HG03521 (cell line): ENCODE results near the gene CBL.
"Not testable (repeated sequence)": the region's sequence is repeated elsewhere in the genome, so short reads cannot be mapped to it uniquely, and the experiment has no call there.

Experiments
- ATAC-seq: cut with Tn5 transposase; IDR thresholded peaks from one replicate; pipeline ENCODE4 v1.9.1; 2021; ENCODE audit warnings: mild to moderate bottlenecking, moderate library complexity; ENCODE audit not compliant: unreplicated experiment

CBL gene

GRCh38 chr11:119205574-119206510, at the start of gene CBL:
CBL (plus strand) TSS chr11:119206339; CDS start chr11:119206418, 79 bp downstream.
- ATAC-seq, result peak; percentile 84

DNA sequence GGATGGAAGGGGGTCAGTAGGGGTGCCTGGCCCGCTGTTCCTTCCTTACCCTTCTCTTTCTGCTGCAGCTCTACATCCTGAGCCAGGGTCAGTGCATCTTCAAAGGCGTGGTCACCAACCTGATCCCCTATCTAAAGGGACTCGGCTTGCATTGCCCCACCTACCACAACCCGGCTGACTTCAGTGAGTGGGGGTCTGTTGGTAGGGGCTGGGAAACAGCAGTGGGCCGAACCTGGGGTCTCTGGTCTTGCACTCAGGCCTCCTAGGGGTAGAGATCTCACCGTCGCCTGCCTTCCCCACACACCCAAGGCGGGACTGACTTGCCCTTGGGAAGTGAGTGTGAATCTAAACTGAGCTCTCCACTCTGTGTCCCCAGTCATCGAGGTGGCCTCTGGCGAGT, 49.6 kb upstream of the CBL start:
- ATAC-seq, result no peak

DNA sequence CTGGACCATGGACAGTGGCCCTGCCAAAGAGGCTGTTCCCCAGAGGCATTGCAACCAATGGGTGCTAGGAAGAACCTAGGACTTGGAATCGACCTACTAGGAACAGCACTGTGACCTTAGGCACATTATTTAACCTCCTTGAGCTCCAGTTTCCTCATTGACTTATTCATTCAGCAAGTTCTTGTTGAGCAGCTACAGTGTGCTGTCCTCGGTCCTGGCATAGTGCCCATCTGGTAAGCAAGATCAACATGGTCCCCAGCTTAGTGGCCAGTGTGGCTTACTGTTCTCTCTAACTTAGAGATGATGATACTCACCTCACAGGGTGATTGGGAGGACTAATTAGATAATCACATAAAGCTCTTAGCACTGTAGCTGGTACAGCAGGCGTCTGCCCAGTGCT, 49.1 kb upstream of the CBL start:
- ATAC-seq, result no peak

DNA sequence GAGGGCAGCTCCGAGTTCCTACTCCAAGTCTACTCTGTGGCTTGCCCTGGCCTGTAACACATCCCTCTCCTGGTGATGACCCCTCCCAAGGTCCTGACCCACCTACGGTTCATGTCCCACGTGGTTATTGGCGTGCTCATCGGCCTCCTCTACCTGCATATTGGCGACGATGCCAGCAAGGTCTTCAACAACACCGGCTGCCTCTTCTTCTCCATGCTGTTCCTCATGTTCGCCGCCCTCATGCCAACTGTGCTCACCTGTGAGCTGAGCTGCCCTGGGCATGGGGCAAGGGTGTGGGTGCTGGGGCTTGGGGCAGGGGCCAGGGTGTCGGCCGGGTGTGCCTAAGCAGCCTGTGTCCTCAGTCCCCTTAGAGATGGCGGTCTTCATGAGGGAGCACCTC, 47.7 kb upstream of the CBL start:
- ATAC-seq, result no peak

DNA sequence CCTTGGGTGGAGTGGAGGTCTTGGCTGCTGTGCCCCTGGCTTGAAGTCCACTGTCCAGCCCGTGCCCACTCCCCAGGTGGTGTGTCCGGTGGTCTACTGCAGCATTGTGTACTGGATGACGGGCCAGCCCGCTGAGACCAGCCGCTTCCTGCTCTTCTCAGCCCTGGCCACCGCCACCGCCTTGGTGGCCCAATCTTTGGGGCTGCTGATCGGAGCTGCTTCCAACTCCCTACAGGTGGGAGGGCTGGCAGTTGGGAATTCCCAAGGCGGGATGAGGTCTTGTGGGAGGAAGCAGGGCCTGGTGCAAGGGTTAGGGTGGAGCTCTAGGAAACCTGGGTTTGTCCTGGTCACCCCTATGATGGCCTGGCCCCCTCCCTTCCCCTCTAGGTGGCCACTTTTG, 46.0 kb upstream of the CBL start:
- ATAC-seq, result no peak

- no peak for ATAC-seq
These were observed 44.3 kb upstream of the CBL start for GRCh38 chr11:119161871-119162270.

DNA sequence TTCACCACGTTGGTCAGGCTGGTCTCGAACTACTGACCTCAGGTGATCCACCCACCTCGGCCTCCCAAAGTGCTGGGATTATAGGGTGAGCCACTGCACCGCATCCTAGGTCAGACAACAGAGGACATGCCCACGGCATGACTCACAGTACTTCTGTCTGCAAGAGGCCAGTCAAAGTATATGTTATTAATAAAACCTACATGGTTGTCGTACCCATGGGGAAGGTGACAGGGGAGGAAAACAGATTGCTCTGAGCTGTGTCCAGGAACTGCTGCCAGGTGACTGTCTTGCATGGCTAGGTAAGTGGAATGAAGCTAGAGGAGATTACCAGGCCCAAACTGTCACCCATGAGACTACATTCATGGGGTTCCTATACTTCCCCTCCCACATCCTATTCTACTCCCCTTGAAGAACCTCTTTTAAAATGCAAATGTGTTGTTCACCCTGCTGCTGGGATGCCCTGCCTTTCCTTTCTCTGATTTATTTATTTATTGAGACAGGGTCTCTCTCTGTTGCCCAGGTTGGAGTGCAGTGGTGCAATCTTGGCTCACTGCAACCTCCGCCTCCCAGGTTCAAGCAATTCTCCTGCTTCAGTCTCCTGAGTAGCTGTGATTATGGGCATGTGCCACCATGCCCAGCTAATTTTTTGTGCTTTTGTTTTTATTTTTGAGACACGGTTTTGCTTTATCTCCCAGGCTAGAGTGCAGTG, 39.6 kb upstream of the CBL start:
- ATAC-seq, result no peak

DNA sequence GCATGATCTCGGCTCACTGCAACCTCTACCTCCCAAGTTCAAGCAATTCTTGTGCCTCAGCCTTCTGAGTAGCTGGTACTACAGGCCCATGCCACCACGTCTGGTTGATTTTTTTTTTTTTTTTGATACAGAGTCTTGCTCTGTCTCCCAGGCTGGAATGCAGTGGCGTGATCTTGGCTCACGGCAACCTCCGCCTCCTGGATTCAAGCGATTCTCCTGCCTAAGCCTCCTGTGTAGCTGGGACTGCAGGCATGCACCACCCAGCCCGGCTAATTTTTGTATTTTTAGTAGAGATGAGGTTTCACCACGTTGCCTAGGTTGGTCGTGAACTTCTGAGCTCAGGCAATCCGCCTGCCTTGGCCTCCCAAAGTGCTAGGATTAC, 39.1 kb upstream of the CBL start:
- ATAC-seq, result not testable (repeated sequence)

GRCh38 chr11:119167933-119168332, 38.2 kb upstream of the CBL start:
- no peak for ATAC-seq

DNA sequence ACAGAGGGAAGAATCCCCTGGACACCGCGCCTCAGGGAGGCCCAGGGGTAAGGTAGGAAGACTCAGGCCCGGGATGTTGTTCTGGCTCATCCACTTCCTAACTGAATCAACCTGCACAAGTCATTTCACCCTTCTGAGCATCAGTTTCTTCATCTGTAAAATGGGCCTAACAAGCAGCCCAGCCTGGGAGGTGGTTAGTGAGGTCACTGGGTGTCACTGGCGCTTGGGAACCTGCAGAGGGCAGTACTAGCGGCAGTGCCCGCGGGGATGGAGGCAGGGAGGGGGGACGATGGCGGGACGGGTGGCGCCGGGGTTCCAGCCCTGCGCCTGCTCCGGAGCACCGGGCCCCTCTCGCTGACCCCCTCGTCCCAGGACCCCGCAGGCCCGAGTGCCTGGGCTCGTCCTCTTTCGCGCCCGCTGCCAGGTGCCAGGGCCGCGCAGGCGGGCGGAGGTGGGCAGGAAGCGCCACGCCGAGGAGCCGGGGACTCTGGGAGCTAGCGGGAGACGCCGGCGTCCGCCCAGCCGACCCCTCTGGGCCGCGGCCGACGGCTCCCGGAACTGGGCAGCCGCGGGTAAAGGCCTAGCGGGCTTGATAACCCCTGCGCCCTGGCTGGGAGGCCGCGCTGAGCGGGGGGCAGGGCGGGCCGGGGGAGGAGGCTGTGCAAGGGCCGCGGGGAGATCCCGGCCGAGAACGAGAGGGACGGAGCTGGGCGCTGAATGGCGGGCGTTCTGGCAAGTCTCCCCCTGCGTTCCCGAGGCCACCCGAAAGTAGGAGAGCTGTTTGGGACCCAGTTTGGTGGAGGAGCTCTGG, 37.5 kb upstream of the CBL start, which contains the start of gene NLRX1:
NLRX1 (plus strand) TSS at position 255 of the 811 bp plus-strand sequence. CDS start 2,679 bp downstream, outside the sequence.
- ATAC-seq, result peak; percentile 92

- ATAC-seq, result peak; percentile 9
These were observed 36.8 kb upstream of the CBL start for GRCh38 chr11:119169282-119169719.

- no peak for ATAC-seq
These were observed 33.6 kb upstream of the CBL start for GRCh38 chr11:119172513-119172912.

GRCh38 chr11:119173453-119173852, 32.7 kb upstream of the CBL start:
- no peak for ATAC-seq

DNA sequence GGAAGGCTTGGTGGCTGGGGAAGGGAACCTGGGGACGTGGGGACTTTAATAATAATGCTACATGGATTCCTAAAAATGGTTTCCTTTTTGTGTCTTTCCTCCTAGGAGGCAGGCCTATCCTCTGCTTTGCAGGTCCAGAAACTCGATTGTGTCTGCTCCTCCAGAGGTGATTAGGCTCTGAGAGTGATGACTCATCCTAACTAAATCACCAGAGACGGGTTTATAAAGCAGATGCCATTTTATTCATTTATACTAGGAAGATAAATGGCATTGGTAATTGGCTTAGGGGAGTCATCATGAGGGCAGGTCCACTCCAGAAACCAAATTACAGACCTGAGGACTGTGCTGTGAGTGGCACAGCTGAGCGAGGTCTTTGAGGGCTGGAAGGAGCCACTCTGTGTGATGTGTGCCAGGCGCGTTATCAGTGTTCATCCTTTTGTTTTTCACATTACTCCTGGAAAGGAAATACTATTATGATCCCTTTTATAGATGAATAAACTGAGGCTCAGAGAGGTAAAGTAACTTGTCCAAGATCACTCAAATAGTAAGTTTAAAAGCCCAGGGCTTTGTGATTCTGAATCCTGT, 30.6 kb upstream of the CBL start:
- ATAC-seq, result no peak

DNA sequence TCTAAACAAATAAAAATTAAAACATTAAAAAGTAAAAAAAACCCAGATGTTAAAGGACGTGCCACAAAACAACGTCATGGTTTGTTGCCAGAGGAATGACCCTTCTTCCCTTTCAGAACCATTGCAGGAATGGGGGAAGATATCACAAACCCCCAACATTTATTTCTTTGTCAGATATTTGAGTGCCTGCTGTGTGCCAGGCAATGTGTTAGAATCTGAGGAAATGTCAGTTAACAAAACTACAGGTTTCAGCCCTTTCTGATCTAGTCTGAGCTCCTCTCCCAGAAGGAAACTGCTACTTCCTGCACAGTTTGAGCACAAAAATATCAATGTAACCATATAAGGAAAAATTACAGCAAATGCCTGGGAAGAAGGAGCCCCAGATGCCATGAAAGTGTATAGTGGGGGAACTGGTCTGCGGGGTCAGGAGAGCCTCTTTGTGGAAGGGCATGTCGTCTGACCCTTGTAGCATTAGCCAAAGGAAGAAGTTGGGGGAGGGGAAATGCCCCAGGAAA, 27.9 kb upstream of the CBL start:
- ATAC-seq, result no peak

- no peak for ATAC-seq
These were observed 26.8 kb upstream of the CBL start for GRCh38 chr11:119179342-119179741.

DNA sequence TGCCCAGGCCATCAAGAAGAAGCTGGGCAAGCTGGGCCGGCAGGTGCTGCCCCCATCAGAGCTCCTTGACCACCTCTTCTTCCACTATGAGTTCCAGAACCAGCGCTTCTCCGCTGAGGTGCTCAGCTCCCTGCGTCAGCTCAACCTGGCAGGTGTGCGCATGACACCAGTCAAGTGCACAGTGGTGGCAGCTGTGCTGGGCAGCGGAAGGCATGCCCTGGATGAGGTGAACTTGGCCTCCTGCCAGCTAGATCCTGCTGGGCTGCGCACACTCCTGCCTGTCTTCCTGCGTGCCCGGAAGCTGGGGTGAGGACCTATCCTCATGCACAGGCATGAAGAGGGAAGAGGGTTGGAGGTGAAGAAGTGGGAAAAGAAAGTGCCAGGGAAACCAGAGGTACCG, 26.2 kb upstream of the CBL start:
- ATAC-seq, result no peak

DNA sequence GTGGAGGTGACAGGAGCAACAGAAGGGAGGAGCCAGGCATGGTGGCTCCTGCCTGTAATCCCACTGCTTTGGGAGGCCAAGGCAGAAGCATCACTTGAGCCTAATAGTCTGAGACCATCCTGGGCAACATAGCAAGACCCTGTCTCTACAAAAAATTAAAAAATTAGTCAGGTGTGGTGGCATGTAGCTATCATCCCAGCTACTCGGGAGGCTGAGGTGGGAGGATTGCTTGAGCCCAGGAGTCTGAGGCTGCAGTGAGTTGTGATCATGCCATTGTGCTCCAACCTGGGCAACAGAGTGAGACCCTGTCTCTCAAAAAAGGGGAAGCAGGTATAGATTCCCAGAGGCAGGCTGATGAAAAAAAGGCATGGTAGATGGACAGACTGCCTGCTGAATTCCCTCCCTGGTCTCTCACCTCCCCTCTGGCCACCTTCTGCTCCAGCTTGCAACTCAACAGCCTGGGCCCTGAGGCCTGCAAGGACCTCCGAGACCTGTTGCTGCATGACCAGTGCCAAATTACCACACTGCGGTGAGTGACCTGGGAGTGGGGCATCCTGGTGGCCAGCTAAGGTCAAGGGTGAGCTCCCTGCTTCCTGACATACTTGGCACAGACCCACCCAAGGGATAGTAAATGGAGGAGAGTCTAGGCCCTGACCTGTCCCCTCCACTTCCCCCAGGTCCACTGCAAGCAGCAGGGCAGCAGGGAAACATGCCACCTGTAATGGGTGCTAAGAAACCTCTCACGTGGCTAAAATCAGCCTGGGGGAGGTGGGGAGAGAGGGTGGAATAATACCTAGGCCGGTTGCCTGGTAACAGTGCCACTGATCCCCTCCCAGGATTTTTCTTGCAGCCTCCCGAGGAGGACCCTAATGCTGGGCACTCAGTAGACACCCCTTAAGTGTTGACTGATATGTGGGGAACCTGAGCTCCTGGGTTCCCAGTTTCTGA, 25.1 kb upstream of the CBL start:
- no peak for ATAC-seq

DNA sequence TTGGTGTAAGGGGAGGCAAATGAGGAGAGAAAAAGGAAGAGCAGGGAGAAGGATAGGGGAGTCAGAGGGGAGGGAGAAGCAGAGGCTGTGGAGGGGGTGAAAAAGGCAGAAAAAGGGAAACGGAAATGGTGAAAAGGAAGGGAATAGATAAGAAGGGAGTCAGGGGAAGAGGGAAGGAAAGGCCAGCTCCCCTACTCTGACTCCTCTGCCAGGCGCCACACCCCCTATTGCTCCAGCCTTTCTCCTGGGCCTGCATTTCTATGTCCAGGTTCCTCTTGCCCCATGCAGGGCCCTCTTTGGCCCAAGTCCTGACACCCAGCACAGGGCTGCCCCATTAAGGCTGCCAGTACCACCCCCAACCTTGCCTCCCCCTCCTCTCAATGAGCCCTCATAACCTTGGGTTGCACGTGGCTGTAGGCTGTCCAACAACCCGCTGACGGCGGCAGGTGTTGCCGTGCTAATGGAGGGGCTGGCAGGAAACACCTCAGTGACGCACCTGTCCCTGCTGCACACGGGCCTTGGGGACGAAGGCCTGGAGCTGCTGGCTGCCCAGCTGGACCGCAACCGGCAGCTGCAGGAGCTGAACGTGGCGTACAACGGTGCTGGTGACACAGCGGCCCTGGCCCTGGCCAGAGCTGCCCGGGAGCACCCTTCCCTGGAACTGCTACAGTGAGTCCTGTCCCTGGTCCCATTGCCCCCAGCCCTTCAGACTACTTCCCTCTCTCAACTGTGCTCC, 24.3 kb upstream of the CBL start:
- ATAC-seq, result no peak
